Lower leg skin (tissue), 3 donors: Measurements from ENCODE around the gene PRM1.

Source experiments
- POLR2A ChIP-seq, 2 donors: fragments of 450-650 bp; IDR thresholded peaks; one replicate each; pipeline ENCODE4 v1.6.1; 2016 to 2017; ENCODE audit warnings: antibody characterized with exemption in 2 of 2, mild to moderate bottlenecking in 1 of 2, moderate library complexity in 1 of 2
- TF ChIP-seq, protein P1 (sequence below), 3 donors: fragments of 450-650 bp; IDR thresholded peaks; one replicate each; pipeline ENCODE4 v1.5.1; 2016; ENCODE audit warnings: antibody characterized with exemption in 3 of 3, mild to moderate bottlenecking in 3 of 3, moderate library complexity in 2 of 3

DNA sequence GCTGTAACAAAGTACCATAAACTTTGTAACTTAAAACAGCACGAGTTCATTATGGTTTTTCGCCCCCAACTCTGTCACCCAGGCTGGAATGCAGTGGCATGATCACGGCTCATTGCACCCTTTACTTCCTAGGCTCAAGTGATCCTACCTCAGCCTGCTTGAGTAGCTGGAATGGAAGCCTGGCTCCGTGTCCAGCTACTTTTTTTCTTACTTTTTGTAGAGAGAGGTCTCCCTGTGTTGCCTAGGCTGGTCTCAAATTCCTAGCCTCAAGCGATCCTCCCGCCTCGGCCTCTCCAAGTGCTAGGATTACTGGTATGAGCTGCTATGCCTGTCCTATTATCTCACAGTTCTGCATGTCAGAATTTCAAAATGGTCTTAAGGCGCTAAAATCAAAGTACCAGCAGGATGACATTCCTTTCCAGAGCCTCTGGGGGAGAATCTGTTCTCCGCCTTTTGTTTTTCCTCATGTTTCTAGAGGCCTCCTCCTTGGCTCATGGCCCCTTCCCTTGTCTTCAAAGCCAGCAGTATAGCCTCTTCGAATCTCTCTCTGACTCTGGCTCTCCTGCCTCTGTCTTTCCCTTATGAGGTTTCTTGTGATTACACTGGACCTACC lies 10.1 kb upstream of the PRM1 start:
- TF ChIP-seq, protein P1, sequence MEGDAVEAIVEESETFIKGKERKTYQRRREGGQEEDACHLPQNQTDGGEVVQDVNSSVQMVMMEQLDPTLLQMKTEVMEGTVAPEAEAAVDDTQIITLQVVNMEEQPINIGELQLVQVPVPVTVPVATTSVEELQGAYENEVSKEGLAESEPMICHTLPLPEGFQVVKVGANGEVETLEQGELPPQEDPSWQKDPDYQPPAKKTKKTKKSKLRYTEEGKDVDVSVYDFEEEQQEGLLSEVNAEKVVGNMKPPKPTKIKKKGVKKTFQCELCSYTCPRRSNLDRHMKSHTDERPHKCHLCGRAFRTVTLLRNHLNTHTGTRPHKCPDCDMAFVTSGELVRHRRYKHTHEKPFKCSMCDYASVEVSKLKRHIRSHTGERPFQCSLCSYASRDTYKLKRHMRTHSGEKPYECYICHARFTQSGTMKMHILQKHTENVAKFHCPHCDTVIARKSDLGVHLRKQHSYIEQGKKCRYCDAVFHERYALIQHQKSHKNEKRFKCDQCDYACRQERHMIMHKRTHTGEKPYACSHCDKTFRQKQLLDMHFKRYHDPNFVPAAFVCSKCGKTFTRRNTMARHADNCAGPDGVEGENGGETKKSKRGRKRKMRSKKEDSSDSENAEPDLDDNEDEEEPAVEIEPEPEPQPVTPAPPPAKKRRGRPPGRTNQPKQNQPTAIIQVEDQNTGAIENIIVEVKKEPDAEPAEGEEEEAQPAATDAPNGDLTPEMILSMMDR (IDR thresholded peaks at IDR 0.05) = no peak
- no peak for TF ChIP-seq POLR2A (IDR thresholded peaks at IDR 0.05)
